Measurements from ENCODE around the gene GALK1. TPM values are rescaled to one million over a fixed set of nuclear protein-coding genes. Genes with fewer than 3 reads are reported as not detected.

Gene GALK1
- total RNA-seq, 2 donors from 2014 or later = 54.7 to 74.8 TPM

GRCh38 chr17:75725504-75725903 is 39.5 kb downstream of the GALK1 start:
- Mint-ChIP-seq H3K36me3 (no peaks in the 10 kb centered on the region), H3K9me3 (no peaks in the 10 kb centered on the region), H3K27ac (no peak overlapping the region)
- ATAC-seq (no peak), DNase-seq (ENCODE audit: low spot score in 2 of 2) (no peak)

- Mint-ChIP-seq H3K9me3 (no peaks in the 10 kb centered on the region), H3K27ac (no peak overlapping the region), H3K36me3 (no peaks in the 10 kb centered on the region)
- ATAC-seq (no peak), DNase-seq (ENCODE audit: low spot score in 2 of 2) (no peak)
Measured at GRCh38 chr17:75724016-75725003, 40.7 kb downstream of the GALK1 start.

- ATAC-seq (no peak), DNase-seq (ENCODE audit: low spot score in 2 of 2) (no peak)
- Mint-ChIP-seq H3K27ac (no peak overlapping the region), H3K9me3 (no peaks in the 10 kb centered on the region), H3K36me3 (no peaks in the 10 kb centered on the region)
Measured at GRCh38 chr17:75723171-75723930, 41.6 kb downstream of the GALK1 start.

- Mint-ChIP-seq H3K36me3 (no peaks in the 10 kb centered on the region), H3K9me3 (no peaks in the 10 kb centered on the region), H3K27ac (peak overlapping the region in 1 of 2 donors; percentile 85)
- DNase-seq (ENCODE audit: low spot score in 2 of 2) (no peak), ATAC-seq (no peak)
Measured at GRCh38 chr17:75722542-75723095, 42.4 kb downstream of the GALK1 start.

GRCh38 chr17:75722076-75722475 is 42.9 kb downstream of the GALK1 start:
- Mint-ChIP-seq H3K9me3 (no peaks in the 10 kb centered on the region), H3K36me3 (no peaks in the 10 kb centered on the region), H3K27ac (peak overlapping the region in 1 of 2 donors; percentile 85)
- no peak for DNase-seq (ENCODE audit: low spot score in 2 of 2)
- no peak for ATAC-seq

GRCh38 chr17:75721463-75722011 is 43.5 kb downstream of the GALK1 start:
- ATAC-seq = peak; percentile 9 to 69
- Mint-ChIP-seq H3K36me3 (no peaks in the 10 kb centered on the region), H3K9me3 (no peaks in the 10 kb centered on the region), H3K27ac (no peak overlapping the region)
- DNase-seq (ENCODE audit: low spot score in 2 of 2) = no peak

GRCh38 chr17:75720656-75721462 is 44.1 kb downstream of the GALK1 start, which contains the start of gene ITGB4:
ITGB4 (plus strand) TSS chr17:75721459; CDS start chr17:75724704, 3,245 bp downstream.
- DNase-seq (ENCODE audit: low spot score in 2 of 2) (peak; percentile 60 to 68), ATAC-seq (peak; percentile 84 to 86)
- Mint-ChIP-seq H3K36me3 (no peaks in the 10 kb centered on the region), H3K9me3 (no peaks in the 10 kb centered on the region), H3K27ac (peak within 1 kb of the TSS in 1 of 2 donors; percentile 85)

- DNase-seq (ENCODE audit: low spot score in 2 of 2) (no peak), ATAC-seq (no peak)
- no peaks in the 10 kb centered on the region for H3K9me3 Mint-ChIP-seq
- H3K27ac Mint-ChIP-seq = no peak overlapping the region
- no peaks in the 10 kb centered on the region for H3K36me3 Mint-ChIP-seq
Measured at GRCh38 chr17:75719732-75720131, 45.3 kb downstream of the GALK1 start.

- peak in 1 of 2 donors; percentile 24 for ATAC-seq
- H3K27ac Mint-ChIP-seq = no peak overlapping the region
Measured at GRCh38 chr17:75712446-75712845, 52.5 kb downstream of the GALK1 start.

More at GRCh38 chr17:75712446-75712845, 52.5 kb downstream of the GALK1 start:
- no peaks in the 10 kb centered on the region for H3K36me3 Mint-ChIP-seq
- DNase-seq (ENCODE audit: low spot score in 2 of 2) = no peak
- no peaks in the 10 kb centered on the region for H3K9me3 Mint-ChIP-seq

Other genes starting within 250 kb of the GALK1 start
- 1 to 10 TPM; 1.7 to 3.5 TPM for gene CASKIN2, start 249.7 kb downstream of the GALK1 start, total RNA-seq
- gene TSEN54, start 248.7 kb downstream of the GALK1 start, total RNA-seq = 10 to 100 TPM; 26.8 to 45.5 TPM
- 10 to 100 TPM; 12.0 to 12.8 TPM for gene LLGL2, start 239.5 kb downstream of the GALK1 start, total RNA-seq
- gene MYO15B, start 177.4 kb downstream of the GALK1 start, total RNA-seq = 10 to 100 TPM; 38.4 to 45.0 TPM
- under 1 TPM; 0.06 to 0.32 TPM for gene SMIM5, start 131.8 kb downstream of the GALK1 start, total RNA-seq
- 10 to 100 TPM; 35.1 to 47.4 TPM for gene RECQL5, start 98.0 kb downstream of the GALK1 start, total RNA-seq
- 10 to 100 TPM; 76.3 to 78.8 TPM for gene SAP30BP, start 97.9 kb downstream of the GALK1 start, total RNA-seq
- gene ITGB4, start 43.7 kb downstream of the GALK1 start, total RNA-seq = 1 to 10 TPM in 1 of 2 donors, under 1 TPM in 1; 0.76 to 1.1 TPM
- 10 to 100 TPM; 15.3 to 29.3 TPM for gene UNK, start 19.6 kb upstream of the GALK1 start, total RNA-seq
- gene UNC13D, start 79.2 kb upstream of the GALK1 start, total RNA-seq = 100 to 1,000 TPM; 128 to 143 TPM
- 100 to 1,000 TPM in 1 of 2 donors, 10 to 100 TPM in 1; 78.2 to 144 TPM for gene WBP2, start 90.1 kb upstream of the GALK1 start, total RNA-seq
- gene TRIM47, start 113.4 kb upstream of the GALK1 start, total RNA-seq = 10 to 100 TPM; 11.5 to 26.2 TPM
- gene TRIM65, start 131.8 kb upstream of the GALK1 start, total RNA-seq = 10 to 100 TPM; 16.2 to 31.9 TPM
- gene MRPL38, start 139.7 kb upstream of the GALK1 start, total RNA-seq = 100 to 1,000 TPM; 101 to 105 TPM
- gene FBF1, start 175.8 kb upstream of the GALK1 start, total RNA-seq = 10 to 100 TPM; 13.3 to 20.6 TPM
- 10 to 100 TPM; 31.3 to 42.1 TPM for gene ACOX1, start 214.0 kb upstream of the GALK1 start, total RNA-seq
- 10 to 100 TPM; 13.4 to 20.5 TPM for gene TEN1, start 214.0 kb upstream of the GALK1 start, total RNA-seq
- 1 to 10 TPM; 6.9 to 8.3 TPM for gene CDK3, start 235.7 kb upstream of the GALK1 start, total RNA-seq

Measured in activated naive CD4-positive, alpha-beta T cell treated with anti-CD3 and anti-CD28 coated beads, Interleukin-2, amount 50 U/mL, for 72 hours (primary cell).